ENCODE measurements around the gene ATN1.

The ATN1 gene

GRCh38 chr12:6959058-6959804 is 31.5 kb downstream of the ATN1 start:
- peak; percentile 70 to 78 for DNase-seq

DNA sequence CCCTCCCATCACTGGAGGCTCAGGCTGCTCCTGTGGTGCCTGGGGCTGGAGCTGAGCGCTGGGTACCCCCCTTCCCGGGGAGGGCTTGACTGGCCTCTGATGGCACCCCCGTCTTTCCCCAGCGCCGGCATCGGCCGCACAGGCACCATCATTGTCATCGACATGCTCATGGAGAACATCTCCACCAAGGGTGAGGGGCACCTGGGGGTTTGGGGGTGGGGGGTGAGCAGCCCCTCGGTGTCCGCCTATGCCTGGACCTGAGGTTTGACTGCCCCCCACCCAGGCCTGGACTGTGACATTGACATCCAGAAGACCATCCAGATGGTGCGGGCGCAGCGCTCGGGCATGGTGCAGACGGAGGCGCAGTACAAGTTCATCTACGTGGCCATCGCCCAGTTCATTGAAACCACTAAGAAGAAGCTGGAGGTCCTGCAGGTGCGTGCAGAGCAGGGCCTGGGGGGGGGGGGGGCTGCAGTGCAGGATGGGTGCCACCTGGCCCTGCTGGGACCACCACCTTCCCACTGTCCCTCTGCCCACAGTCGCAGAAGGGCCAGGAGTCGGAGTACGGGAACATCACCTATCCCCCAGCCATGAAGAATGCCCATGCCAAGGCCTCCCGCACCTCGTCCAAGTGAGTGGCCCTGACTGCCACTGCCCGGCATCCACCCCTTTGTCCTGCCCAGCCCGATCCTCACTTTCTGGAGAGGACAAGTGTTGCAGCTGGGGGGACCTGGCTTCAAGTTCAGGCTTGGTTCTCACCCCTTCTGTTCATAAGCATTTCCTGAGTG is 32.2 kb downstream of the ATN1 start:
- DNase-seq = no peak

GRCh38 chr12:6960593-6961277 is 33.0 kb downstream of the ATN1 start:
- peak in 1 of 2 donors; percentile 29 for DNase-seq

- peak; percentile 96 to 98 for DNase-seq
Observed at GRCh38 chr12:6961278-6961694, 33.5 kb downstream of the ATN1 start.

GRCh38 chr12:6961695-6962284 is 34.0 kb downstream of the ATN1 start:
- DNase-seq = peak; percentile 52 to 63

DNA sequence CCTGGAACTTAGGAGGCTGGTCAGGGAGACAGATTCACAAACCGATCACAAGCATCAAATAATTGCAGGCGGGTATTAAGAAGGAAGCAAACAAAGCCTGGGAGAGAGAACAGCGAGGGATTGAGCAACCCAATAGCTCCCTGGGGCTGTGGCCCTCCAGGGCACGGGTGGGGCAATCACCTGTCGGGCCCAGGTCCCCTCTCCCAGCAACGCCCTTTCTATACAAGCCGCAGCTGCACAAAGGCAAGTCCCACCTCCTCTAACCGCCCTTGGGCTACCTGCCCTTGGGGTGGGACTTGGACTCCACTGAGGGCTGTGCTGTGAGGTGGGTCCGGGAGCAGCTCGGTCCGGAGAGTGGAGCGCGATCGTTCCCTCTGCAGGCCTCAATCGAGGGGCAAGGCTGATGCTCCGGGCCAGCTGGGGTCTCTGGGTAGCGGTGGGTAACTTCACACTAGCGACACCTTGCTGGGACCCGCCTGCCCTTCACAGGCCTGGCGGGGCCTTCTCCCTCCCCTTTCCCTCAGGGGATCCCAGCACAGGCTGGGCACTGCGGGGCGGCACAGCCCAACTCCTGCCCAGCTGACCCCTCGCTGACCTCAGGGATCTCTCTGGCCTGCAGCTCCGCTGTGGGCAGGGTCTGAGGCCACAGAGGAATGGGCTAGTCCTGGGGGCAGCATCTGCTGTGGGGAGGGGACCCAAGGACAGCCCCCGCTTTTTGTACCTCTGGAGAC is 34.7 kb downstream of the ATN1 start:
- DNase-seq = no peak

DNA sequence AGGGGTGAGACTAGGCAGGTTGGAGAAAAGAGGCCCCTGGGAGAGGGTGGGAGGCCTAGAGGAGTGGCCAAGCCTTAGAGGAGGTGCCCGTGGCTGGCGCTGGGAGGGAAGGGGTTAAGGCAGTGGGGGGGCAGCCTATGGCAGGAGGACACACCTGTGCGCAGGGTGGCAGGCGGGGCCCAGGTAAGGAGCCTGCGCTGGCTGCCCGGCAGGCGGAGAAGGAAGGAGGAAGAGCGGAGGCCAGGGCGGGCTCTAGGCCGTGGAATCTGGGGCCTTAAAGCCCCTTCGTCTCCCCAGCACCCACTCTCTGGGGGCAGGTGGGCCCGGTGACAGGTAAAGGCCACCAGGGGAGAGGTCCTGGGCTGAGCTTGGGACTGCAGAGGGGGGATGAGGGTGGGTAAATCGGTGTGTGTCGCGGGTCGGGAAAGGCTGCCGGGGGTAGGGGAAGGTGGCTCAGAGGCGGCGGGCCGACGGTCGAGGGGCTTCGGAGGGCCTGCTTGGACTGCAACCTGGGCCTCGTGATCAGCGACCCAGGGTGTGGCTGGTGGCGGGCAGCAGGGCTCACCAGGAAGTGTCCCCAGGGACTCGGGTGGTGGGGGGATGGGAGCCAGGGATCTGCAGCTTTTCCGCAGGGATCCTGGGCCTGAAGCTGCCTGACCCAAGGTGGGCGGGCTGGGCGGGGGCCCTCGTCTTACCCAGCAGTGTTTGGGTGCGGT is 35.4 kb downstream of the ATN1 start:
- DNase-seq = no peak

- DNase-seq = no peak
Observed at GRCh38 chr12:6963791-6964413, 36.1 kb downstream of the ATN1 start.

- no peak for DNase-seq
Observed at GRCh38 chr12:6964605-6965025, 36.9 kb downstream of the ATN1 start.

DNA sequence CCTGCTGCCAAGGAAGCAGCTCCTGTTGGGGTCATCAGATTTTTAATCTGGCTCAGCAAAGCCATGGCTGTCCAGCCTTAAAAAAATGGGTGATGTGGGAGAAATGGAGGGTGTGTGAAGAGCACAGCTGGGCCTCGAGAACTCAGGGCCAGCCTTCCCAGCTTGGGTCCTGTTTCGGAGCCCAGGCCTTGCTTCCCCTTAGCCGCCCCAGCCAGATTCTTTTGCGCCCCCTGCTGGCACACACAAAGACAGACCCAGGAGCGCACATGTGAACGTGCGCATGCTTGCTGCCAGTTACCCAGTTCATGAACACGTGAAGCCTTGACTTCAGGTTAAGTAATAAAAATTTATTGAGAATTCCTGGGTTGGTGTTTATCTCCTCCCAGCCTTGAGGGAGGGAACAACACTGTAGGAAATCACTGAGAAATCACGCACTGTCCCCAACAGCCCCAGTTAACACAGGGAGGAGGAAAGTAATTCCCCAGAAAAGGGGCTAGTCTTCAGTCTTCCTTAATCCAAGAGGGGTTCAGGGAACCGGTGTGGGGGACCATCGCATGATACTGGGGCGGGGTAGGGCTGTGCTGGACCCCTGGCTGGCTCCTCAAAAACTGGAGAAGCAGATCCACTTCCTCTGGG is 37.4 kb downstream of the ATN1 start:
- peak; percentile 90 to 91 for DNase-seq

DNA sequence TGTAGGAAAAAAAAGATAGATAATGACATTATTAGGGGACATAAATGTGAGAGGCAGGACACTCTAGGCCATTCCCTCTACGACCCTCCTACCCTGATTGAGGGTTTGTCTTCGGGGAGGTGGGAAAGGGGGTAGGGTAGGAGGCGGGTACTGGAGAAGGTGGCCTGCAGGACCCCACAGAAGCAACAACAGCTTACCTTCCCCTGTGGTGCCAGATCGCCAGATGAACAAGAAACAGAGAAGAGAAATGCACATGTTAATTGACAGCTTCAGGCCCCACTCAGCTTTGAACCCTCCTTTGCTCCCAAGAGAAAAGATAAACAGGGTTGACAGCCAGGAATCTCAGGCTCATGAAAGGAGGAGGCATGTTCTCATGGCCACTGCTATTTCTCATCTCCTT is 38.0 kb downstream of the ATN1 start:
- no peak for DNase-seq

GRCh38 chr12:6966351-6966750 is 38.6 kb downstream of the ATN1 start:
- no peak for DNase-seq

DNA sequence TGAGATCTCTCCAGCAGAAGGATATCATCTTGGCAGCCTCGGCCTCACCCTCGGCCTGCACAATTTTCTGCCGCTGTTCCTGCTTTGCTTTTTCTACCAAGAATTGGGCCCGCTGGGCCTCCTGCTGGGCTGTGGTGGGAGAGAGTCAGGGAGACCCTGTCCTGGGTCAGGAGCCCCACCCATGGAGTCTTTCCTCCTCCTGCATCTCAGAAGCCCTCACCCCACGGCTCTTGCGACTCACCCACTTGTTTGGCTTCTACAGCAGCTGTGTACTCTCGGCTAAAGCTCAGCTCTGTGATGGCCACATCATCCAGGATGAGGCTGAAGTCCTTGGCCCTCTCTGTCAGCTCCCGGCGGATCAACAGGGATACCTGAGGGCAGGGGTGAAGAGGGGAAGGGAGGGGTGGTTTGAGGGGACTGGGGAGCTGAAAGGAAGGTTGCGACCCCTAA is 39.9 kb downstream of the ATN1 start:
- DNase-seq = no peak

GRCh38 chr12:6968426-6968825 is 40.7 kb downstream of the ATN1 start:
- no peak for DNase-seq

DNA sequence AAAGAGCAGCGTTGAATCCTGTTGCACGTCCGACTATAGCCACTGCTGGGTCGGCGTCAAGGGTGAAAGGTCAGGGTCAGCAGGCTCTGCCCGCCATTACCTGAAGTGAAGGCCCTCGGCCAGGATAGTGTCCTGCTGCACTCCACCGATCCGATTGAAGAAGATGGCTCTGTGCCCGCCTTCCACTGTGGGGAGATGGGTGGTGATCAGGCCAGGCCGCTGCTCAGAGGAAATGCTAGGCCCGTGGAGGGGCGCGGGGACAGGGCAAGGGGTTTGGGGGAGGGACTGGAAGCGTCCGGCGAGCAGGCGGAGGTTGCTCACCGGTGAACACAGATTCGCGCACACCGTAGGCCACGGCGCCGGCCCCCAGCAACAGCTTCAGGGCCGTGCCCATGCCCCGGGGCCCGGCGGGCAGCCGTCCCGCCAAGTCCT is 42.4 kb downstream of the ATN1 start:
- DNase-seq = peak in 1 of 2 donors; percentile 15

DNA sequence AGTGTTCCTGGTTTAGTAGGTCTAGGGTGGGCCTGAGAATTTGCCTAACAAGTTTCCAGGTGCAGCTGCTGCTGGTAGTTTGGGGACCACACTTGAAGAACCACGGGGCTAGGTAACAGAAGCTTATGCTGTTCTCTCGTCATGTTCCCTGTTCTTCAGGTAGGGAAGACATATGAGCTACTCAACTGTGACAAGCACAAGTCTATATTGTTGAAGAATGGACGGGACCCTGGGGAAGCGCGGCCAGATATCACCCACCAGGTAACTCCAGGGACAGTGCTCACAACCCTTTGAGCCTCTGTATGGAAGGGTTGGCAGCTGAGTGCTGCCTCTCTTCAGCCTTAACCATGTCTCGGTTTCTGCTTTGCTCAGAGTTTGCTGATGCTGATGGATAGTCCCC is 46.4 kb downstream of the ATN1 start:
- DNase-seq = no peak

DNA sequence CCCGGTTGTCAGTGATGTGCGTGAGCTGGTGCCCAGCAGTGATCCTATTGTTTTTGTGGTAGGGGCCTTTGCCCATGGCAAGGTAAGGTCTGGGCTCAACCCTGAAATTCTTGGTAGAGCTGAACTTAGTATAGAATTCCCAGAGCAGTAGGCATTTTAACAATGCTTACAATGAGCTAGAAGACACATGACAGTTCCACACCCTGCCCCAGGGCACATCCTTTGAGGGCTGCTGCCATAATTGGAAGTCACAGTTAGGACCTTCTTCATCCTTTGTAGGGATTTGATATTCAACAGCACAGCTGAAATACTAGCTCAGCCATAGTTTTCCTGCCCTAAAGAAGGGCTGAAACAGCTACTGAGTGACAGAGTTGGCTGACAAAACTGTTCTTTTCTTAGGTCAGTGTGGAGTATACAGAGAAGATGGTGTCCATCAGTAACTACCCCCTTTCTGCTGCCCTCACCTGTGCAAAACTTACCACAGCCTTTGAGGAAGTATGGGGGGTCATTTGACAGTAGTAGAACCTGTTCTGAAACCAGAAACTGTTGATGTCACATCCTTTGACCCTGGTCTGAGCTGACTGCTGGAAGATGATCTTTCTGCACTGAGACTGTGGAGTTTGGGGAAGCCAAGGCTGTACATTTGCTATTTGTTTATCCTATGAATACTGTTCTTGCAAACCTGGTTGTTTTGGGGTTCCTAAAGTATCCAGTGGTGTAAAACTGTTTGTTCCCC is 47.7 kb downstream of the ATN1 start:
- DNase-seq = no peak

DNA sequence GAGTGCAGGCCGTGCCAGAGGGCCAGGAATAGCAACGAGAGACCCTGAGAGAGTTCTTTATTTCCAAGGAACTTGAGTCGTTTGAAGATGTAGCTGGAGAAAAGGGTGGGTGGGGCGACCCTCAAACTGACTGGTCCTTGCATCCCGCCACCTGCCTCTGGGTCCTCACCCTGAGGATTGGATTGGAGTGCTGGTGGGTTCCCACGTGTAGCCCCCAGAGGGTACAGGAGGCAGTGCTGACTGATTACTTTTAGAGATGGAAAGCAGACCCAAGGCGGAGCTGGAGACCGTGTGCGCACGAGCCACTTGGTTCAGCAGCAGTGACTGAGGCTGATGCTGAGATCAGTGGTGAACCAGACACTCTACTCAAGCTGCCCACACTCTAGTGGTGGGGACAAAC is 49.9 kb downstream of the ATN1 start:
- no peak for DNase-seq

GRCh38 chr12:6978188-6978587 is 50.4 kb downstream of the ATN1 start:
- DNase-seq = no peak

DNA sequence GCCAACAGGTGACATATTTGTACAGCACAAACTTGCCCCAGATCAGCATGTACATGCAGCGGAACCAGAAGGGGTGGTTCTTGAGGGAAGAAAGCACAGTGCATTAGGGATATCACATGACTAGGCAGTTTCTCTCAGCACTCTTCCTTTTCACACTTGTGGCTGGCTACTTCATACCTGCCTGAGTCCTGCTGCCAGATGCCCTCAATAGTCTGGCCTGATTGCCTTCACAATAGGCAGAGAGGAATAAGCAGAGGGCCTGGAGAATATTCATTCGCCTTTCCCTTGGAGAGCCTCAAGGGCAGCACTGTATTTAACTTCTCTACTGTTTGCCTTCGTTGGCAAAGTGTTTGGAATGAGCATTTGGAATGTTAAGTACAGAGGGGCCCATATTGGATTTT is 50.9 kb downstream of the ATN1 start:
- no peak for DNase-seq
